Colonic mucosa (tissue), 4 donors: ENCODE results near the gene PRRX1. TPM values are rescaled to one million over a fixed set of nuclear protein-coding genes. Genes with fewer than 3 reads are reported as not detected.

ENCODE experiments used
- DNase-seq: peaks from one replicate; pipeline ENCODE4 v3.0.0-alpha.2; 2020
- H3K27ac ChIP-seq: fragments of 200-600 bp; one replicate; pipeline ENCODE4 v1.8.0; 2021
- H3K27me3 ChIP-seq: fragments of 200-600 bp; one replicate; pipeline ENCODE4 v1.8.0; 2021
- H3K36me3 ChIP-seq: fragments of 200-600 bp; one replicate; pipeline ENCODE4 v1.8.0; 2021
- H3K4me1 ChIP-seq: fragments of 200-600 bp; one replicate; pipeline ENCODE4 v1.8.0; 2021; ENCODE audit warnings: mild to moderate bottlenecking
- H3K4me3 ChIP-seq: fragments of 200-600 bp; one replicate; pipeline ENCODE4 v1.8.0; 2021
- H3K9ac ChIP-seq, 2 donors: one replicate each; pipeline ENCODE4 v1.7.0; 2013; ENCODE audit warnings: control low read depth in 2 of 2, low read depth in 2 of 2, low read length in 2 of 2
- H3K9me3 ChIP-seq: fragments of 200-600 bp; one replicate; pipeline ENCODE4 v1.8.0; 2021
- intact Hi-C: fragments of 100-400 bp; cut with DNase I; formaldehyde crosslinking; loops from one replicate; pipeline ENCODE4 v1.14.1; 2022
- total RNA-seq, 2 donors: library from RNA; stranded (reverse); fragmentation: NEBNext Ultra II Directional in 1 of 2; extraction: Animal tissue kit (Norgen Biotek cat#: 25700) in 1 of 2; gene quantifications; one replicate each; pipeline ENCODE4 v1.2.1, GENCODE V29; 2021
- TF ChIP-seq, protein P1 (sequence below): fragments of 200-600 bp; IDR thresholded peaks from one replicate; pipeline ENCODE4 v1.8.0; 2022; ENCODE audit warnings: antibody characterized with exemption, mild to moderate bottlenecking
- donor health status: healthy.
- donor health status: DM: no; HTN: no; CAD: no.
- donor health status: DM: no; HTN: no; CAD: no.

PRRX1 gene
- total RNA-seq, 2 donors from 2014 or later: 1.5 to 2.5 TPM

GRCh38 chr1:170730438-170730837 lies 66.5 kb downstream of the PRRX1 start:
- intact Hi-C loops: no loop called here
- H3K9ac ChIP-seq: no peak overlapping the region
- H3K4me1 ChIP-seq: no peaks in the 10 kb centered on the region
- no peak overlapping the region for H3K27ac ChIP-seq
- H3K27me3 ChIP-seq: no peaks in the 10 kb centered on the region
- TF ChIP-seq, protein P1, sequence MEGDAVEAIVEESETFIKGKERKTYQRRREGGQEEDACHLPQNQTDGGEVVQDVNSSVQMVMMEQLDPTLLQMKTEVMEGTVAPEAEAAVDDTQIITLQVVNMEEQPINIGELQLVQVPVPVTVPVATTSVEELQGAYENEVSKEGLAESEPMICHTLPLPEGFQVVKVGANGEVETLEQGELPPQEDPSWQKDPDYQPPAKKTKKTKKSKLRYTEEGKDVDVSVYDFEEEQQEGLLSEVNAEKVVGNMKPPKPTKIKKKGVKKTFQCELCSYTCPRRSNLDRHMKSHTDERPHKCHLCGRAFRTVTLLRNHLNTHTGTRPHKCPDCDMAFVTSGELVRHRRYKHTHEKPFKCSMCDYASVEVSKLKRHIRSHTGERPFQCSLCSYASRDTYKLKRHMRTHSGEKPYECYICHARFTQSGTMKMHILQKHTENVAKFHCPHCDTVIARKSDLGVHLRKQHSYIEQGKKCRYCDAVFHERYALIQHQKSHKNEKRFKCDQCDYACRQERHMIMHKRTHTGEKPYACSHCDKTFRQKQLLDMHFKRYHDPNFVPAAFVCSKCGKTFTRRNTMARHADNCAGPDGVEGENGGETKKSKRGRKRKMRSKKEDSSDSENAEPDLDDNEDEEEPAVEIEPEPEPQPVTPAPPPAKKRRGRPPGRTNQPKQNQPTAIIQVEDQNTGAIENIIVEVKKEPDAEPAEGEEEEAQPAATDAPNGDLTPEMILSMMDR: no peak
- no peak overlapping the region for H3K4me3 ChIP-seq
- DNase-seq: no peak
- no peaks in the 10 kb centered on the region for H3K36me3 ChIP-seq
- H3K9me3 ChIP-seq: no peaks in the 10 kb centered on the region

DNA sequence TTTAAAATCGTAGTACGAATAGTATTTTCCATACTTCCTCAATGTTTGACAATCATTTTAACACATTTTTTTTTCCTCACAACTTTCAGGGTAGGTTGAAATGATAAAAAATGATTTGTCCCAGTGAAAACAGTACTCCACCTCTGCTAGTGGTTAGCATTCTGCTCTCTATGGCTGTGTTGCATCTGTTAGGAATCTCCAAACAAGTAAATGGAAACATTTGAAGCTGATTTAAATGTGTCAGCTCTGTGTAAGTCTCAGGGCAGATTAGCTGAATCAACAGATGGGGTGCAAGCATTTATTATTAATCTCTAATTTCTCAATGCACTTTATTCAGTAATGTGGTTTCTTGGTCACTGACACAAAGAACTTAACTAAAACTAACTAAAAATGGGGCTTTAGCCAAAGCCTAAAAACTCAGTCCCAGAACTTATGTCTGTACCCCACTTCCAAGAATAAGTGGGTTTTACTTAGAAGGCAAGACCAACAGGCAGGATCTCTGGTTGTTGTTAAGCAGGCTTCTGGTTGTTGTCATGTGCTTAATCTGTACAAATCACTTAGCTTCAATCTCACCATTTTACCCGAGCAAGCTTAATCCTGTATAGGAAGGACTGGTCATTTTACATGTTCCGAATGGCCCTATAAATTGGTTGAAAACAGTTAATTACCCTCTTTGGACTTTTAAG lies 67.8 kb downstream of the PRRX1 start:
- TF ChIP-seq, protein P1: no peak

DNA sequence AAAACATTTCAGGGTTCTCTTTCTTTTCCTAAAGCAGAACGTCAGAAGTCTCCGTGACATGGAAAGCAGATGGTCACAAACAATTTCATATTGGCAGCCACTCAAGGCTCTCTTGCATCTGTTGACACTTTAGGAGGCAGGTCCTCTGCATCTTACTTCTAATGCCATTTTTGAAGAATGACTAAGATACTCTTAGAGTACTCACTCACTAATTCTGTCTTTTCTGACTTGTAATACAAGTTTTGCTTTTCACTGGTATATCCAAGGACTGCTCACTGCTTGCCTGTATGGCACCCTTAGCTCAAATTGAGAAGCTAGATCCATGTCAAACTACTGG lies 68.3 kb downstream of the PRRX1 start:
- H3K9me3 ChIP-seq: no peaks in the 10 kb centered on the region
- intact Hi-C loops: no loop called here
- no peaks in the 10 kb centered on the region for H3K27me3 ChIP-seq
- DNase-seq: no peak
- H3K9ac ChIP-seq: no peak overlapping the region
- H3K4me3 ChIP-seq: no peak overlapping the region
- H3K4me1 ChIP-seq: no peaks in the 10 kb centered on the region
- no peaks in the 10 kb centered on the region for H3K36me3 ChIP-seq
- H3K27ac ChIP-seq: no peak overlapping the region
- TF ChIP-seq, protein P1: no peak

More for the DNA sequence above, 67.8 kb downstream of the PRRX1 start:
- Histone ChIP-seq H3K4me3 (no peak overlapping the region), H3K9me3 (no peaks in the 10 kb centered on the region), H3K27me3 (no peaks in the 10 kb centered on the region), H3K4me1 (no peaks in the 10 kb centered on the region), H3K9ac (no peak overlapping the region), H3K27ac (no peak overlapping the region), H3K36me3 (no peaks in the 10 kb centered on the region)
- intact Hi-C loops: no loop called here
- DNase-seq: no peak

GRCh38 chr1:170734412-170735175 lies 70.7 kb downstream of the PRRX1 start:
- no peaks in the 10 kb centered on the region for H3K9me3 ChIP-seq
- H3K27ac ChIP-seq: no peak overlapping the region
- no peak overlapping the region for H3K9ac ChIP-seq
- intact Hi-C loops: no loop called here
- TF ChIP-seq, protein P1: no peak
- H3K27me3 ChIP-seq: no peaks in the 10 kb centered on the region
- no peaks in the 10 kb centered on the region for H3K4me1 ChIP-seq
- DNase-seq: no peak
- no peak overlapping the region for H3K4me3 ChIP-seq
- H3K36me3 ChIP-seq: no peaks in the 10 kb centered on the region

DNA sequence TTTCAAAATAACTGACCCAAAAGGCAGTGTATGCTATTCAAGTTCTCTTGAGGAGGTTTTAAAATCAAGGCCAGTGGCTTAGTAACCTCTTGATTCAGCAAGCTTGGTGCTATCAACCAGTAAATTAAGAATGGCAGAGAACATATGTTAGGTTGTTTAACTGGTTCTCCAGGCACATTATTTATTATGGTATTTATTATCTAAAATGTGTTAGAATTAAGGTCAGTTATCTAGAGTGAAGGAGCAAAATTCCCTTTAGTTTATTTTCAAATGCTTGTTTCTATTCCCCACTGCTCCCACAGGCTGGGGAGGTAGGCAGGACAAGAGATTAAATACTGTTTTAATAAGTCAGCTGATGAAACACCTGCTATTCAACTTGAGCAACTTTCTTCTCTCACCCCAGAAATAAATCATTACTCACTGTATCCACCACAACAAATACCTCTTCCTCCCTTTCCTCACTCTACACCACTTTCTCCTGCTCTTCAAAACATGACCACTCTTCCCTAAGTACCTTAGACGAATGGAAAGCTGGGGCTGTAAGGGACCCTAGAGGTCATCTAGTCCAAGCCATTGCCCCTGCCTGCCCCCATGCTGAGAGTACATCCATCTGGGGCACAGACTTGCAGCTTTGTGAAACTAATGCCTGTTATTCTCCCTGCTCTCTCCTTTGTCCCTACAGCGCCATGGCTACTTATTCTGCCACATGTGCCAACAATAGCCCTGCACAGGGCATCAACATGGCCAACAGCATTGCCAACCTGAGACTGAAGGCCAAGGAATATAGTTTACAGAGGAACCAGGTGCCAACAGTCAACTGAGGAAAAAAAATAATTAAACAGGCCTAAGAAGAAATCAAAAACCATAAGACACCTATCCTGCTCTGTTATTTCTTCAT lies 71.7 kb downstream of the PRRX1 start:
- no peaks in the 10 kb centered on the region for H3K36me3 ChIP-seq
- no peak for DNase-seq
- intact Hi-C loops: no loop called here
- H3K4me3 ChIP-seq: no peak overlapping the region
- no peak overlapping the region for H3K9ac ChIP-seq
- H3K9me3 ChIP-seq: no peaks in the 10 kb centered on the region
- H3K27me3 ChIP-seq: no peaks in the 10 kb centered on the region
- no peak overlapping the region for H3K27ac ChIP-seq
- TF ChIP-seq, protein P1: no peak
- H3K4me1 ChIP-seq: no peaks in the 10 kb centered on the region
